Measurements from ENCODE around the gene NKAIN2.

DNA sequence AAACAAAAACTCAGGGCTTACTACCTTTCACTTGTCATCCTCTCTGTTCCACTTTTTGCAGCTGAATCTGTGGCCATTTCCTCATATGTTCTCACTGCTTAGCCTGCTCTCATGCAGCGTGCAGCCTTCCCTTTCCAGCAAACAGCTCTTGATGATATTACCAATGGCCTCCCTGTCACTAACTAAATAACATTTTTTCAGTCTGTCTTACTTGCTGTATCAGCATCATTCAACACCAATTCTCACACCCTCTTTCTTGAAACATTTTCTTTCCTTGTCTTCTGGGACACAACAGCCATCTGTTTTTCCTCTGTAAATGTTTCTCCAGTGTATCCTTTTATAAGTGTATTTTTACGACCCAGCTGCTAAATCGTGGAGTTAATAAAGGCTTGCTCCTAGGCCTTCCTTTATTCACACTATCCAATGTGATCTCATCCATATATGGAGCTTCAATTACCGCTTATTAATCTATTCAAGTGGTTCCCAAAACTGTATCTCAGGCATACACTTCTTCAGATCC, 634.9 kb downstream of the NKAIN2 start:
- TF ChIP-seq CTCF (IDR thresholded peaks at IDR 0.05 in 4 of 5, conservative IDR thresholded peaks at IDR 0.05 in 1 of 5): no peak
- TF ChIP-seq POLR2A (IDR thresholded peaks at IDR 0.05): no peak
